WTC11 (cell line): Measurements from ENCODE around the gene SLCO1B1. TPM values are rescaled to one million over a fixed set of nuclear protein-coding genes. Genes with fewer than 3 reads are reported as not detected.

Source experiments
- ATAC-seq: fragments of 200-7000 bp; cut with Tn5 transposase; 2 replicates; pipeline ENCODE4 v1.10.0; 2021; ENCODE audit warnings: mild to moderate bottlenecking, moderate library complexity
- CTCF ChIA-PET: fragments of 300-600 bp; sonication (Branson Sonifier 250); formaldehyde crosslinking; loops from one replicate; lab custom pipeline; 2021; ENCODE audit warnings: antibody characterized with exemption; lab: Charles Lee
- POLR2A ChIA-PET: fragments of 350-600 bp; sonication (Branson Sonifier 250); formaldehyde crosslinking; loops from one replicate; lab custom pipeline; 2021; ENCODE audit warnings: antibody characterized with exemption; lab: Charles Lee
- DNase-seq: peaks from one replicate; pipeline ENCODE4 v3.0.0; 2021; ENCODE audit warnings: low spot score
- H3K27ac Mint-ChIP-seq: 2 replicates; pipeline ENCODE4 v1.8.0; 2021; ENCODE audit warnings: mixed read lengths
- H3K27me3 Mint-ChIP-seq: 2 replicates; pipeline ENCODE4 v1.8.0; 2021; ENCODE audit warnings: low read depth, mild to moderate bottlenecking, moderate library complexity, mixed read lengths
- H3K36me3 Mint-ChIP-seq: 2 replicates; pipeline ENCODE4 v1.8.0; 2021; ENCODE audit warnings: mixed read lengths
- H3K4me1 Mint-ChIP-seq: 2 replicates; pipeline ENCODE4 v1.8.0; 2022; ENCODE audit warnings: mixed read lengths
- H3K4me3 Mint-ChIP-seq: 2 replicates; pipeline ENCODE4 v1.8.0; 2021; ENCODE audit warnings: mild to moderate bottlenecking, moderate library complexity, mixed read lengths
- H3K9me3 Mint-ChIP-seq: 2 replicates; pipeline ENCODE4 v1.8.0; 2021; ENCODE audit warnings: mixed read lengths
- AFF4 ChIP-seq: sonication (generic); formaldehyde crosslinking; IDR thresholded peaks from 2 replicates; pipeline ENCODE4 v1.8.1; 2023; ENCODE audit warnings: mild to moderate bottlenecking, missing genetic modification reagents, borderline replicate concordance
- ATF1 ChIP-seq: sonication (generic); formaldehyde crosslinking; IDR thresholded peaks from 2 replicates; pipeline ENCODE4 v1.8.1; 2023; ENCODE audit warnings: mild to moderate bottlenecking, moderate library complexity, missing genetic modification reagents
- ATF6 ChIP-seq: sonication (generic); formaldehyde crosslinking; IDR thresholded peaks from 2 replicates; pipeline ENCODE4 v1.8.1; 2023; ENCODE audit warnings: mild to moderate bottlenecking, missing genetic modification reagents
- CBFB ChIP-seq: sonication (generic); formaldehyde crosslinking; IDR thresholded peaks from 2 replicates; pipeline ENCODE4 v1.8.1; 2022; ENCODE audit warnings: mild to moderate bottlenecking, low read depth, missing genetic modification reagents
- E2F5 ChIP-seq: sonication (generic); formaldehyde crosslinking; IDR thresholded peaks from 2 replicates; pipeline ENCODE4 v1.8.1; 2022; ENCODE audit warnings: mild to moderate bottlenecking, moderate library complexity, missing genetic modification reagents
- ELF4 ChIP-seq: sonication (generic); formaldehyde crosslinking; IDR thresholded peaks from 2 replicates; pipeline ENCODE4 v1.8.1; 2022; ENCODE audit warnings: low read depth, mild to moderate bottlenecking, moderate library complexity, missing genetic modification reagents
- EMX1 ChIP-seq: fragments of 250-450 bp; sonication (Bioruptor Pico); IDR thresholded peaks from 2 replicates; pipeline ENCODE4 v1.8.0; 2021; ENCODE audit warnings: mild to moderate bottlenecking
- IRF1 ChIP-seq: sonication (generic); formaldehyde crosslinking; IDR thresholded peaks from 2 replicates; pipeline ENCODE4 v1.8.0; 2023; ENCODE audit warnings: missing genetic modification reagents
- JAZF1 ChIP-seq: fragments of 250-450 bp; sonication (Bioruptor Pico); IDR thresholded peaks from 2 replicates; pipeline ENCODE4 v1.9.0; 2021; ENCODE audit warnings: moderate library complexity, mild to moderate bottlenecking, inconsistent platforms
- MAX ChIP-seq: sonication (generic); formaldehyde crosslinking; IDR thresholded peaks from 2 replicates; pipeline ENCODE4 v1.8.0; 2022; ENCODE audit warnings: mild to moderate bottlenecking, missing genetic modification reagents
- MXD4 ChIP-seq: fragments of 250-450 bp; sonication (Bioruptor Pico); IDR thresholded peaks from 2 replicates; pipeline ENCODE4 v1.8.0; 2021; ENCODE audit warnings: mild to moderate bottlenecking, moderate library complexity, borderline replicate concordance
- NFE2L1 ChIP-seq: sonication (generic); formaldehyde crosslinking; IDR thresholded peaks from 2 replicates; pipeline ENCODE4 v1.8.1; 2023; ENCODE audit warnings: missing genetic modification reagents
- NR3C1 ChIP-seq: sonication (generic); formaldehyde crosslinking; conservative IDR thresholded peaks from 2 replicates; pipeline ENCODE4 v1.8.1; 2023; ENCODE audit warnings: low read depth, mild to moderate bottlenecking, missing genetic modification reagents
- OVOL2 ChIP-seq: fragments of 250-450 bp; sonication (Bioruptor Pico); IDR thresholded peaks from 2 replicates; pipeline ENCODE4 v1.9.0; 2021; ENCODE audit warnings: mild to moderate bottlenecking, borderline replicate concordance
- PRDM15 ChIP-seq: sonication (generic); formaldehyde crosslinking; IDR thresholded peaks from 2 replicates; pipeline ENCODE4 v1.8.0; 2022; ENCODE audit warnings: missing genetic modification reagents
- PREB ChIP-seq: sonication (generic); formaldehyde crosslinking; IDR thresholded peaks from 2 replicates; pipeline ENCODE4 v1.8.1; 2022; ENCODE audit warnings: mild to moderate bottlenecking, missing genetic modification reagents, moderate library complexity, borderline replicate concordance
- PRRX2 ChIP-seq: fragments of 250-450 bp; sonication (Bioruptor Pico); IDR thresholded peaks from 2 replicates; pipeline ENCODE4 v1.8.0; 2021; ENCODE audit warnings: mild to moderate bottlenecking
- RELA ChIP-seq: sonication (generic); formaldehyde crosslinking; IDR thresholded peaks from 2 replicates; pipeline ENCODE4 v1.8.1; 2022; ENCODE audit warnings: missing genetic modification reagents, mild to moderate bottlenecking, borderline replicate concordance
- SMAD4 ChIP-seq: sonication (generic); formaldehyde crosslinking; IDR thresholded peaks from 2 replicates; pipeline ENCODE4 v1.8.0; 2022; ENCODE audit warnings: mild to moderate bottlenecking, missing genetic modification reagents
- SP1 ChIP-seq: sonication (generic); formaldehyde crosslinking; conservative IDR thresholded peaks from 2 replicates; pipeline ENCODE4 v1.8.1; 2022; ENCODE audit warnings: missing genetic modification reagents
- TEAD4 ChIP-seq: sonication (generic); formaldehyde crosslinking; IDR thresholded peaks from 2 replicates; pipeline ENCODE4 v1.8.0; 2022; ENCODE audit warnings: mild to moderate bottlenecking, missing genetic modification reagents
- ZNF263 ChIP-seq: sonication (generic); formaldehyde crosslinking; IDR thresholded peaks from 2 replicates; pipeline ENCODE4 v1.8.1; 2022; ENCODE audit warnings: low read depth, mild to moderate bottlenecking, moderate library complexity, missing genetic modification reagents
- ZNF396 ChIP-seq: fragments of 250-450 bp; sonication (Bioruptor Pico); IDR thresholded peaks from 2 replicates; pipeline ENCODE4 v1.8.0; 2021; ENCODE audit warnings: mild to moderate bottlenecking, moderate library complexity, borderline replicate concordance
- ZNF416 ChIP-seq: fragments of 250-450 bp; sonication (Bioruptor Pico); IDR thresholded peaks from 2 replicates; pipeline ENCODE4 v1.9.0; 2021; ENCODE audit warnings: mild to moderate bottlenecking, inconsistent platforms
- total RNA-seq: library from RNA; stranded (reverse); gene quantifications from 3 replicates; pipeline ENCODE4 v1.2.3, GENCODE V29; 2021

SLCO1B1 gene
- total RNA-seq, 1 experiment from 2014 or later: 0.52 TPM

GRCh38 chr12:21172079-21172478, 41.1 kb downstream of the SLCO1B1 start:
- ATAC-seq: peak; percentile 57; the same call in 1 of the 2 replicates
- no peaks in the 10 kb centered on the region for H3K36me3 Mint-ChIP-seq
- DNase-seq: no peak

GRCh38 chr12:21183721-21184275, 52.8 kb downstream of the SLCO1B1 start:
- no peak overlapping the region for H3K27ac Mint-ChIP-seq
- CTCF ChIA-PET: interaction anchor here (0.6 kb wide), 1 partner anchor 1475 kb away, joined by 3 read pairs; no protein-coding TSS in a partner anchor
- H3K27me3 Mint-ChIP-seq: no peaks in the 10 kb centered on the region
- H3K36me3 Mint-ChIP-seq: no peaks in the 10 kb centered on the region
- no peaks in the 10 kb centered on the region for H3K9me3 Mint-ChIP-seq
- DNase-seq (no peak), ATAC-seq (no peak)
- POLR2A ChIA-PET: no interaction called here
- no peak overlapping the region for H3K4me3 Mint-ChIP-seq
- peaks cover 31% of the 10 kb centered on the region for H3K4me1 Mint-ChIP-seq
- no peak for TF ChIP-seq TEAD4 (CRISPR knock-in tag)
- TF ChIP-seq PRDM15 (CRISPR knock-in tag): no peak
- no peak for TF ChIP-seq MAX (CRISPR knock-in tag)
- no peak for TF ChIP-seq IRF1 (CRISPR knock-in tag)
- TF ChIP-seq AFF4 (CRISPR knock-in tag): no peak
- TF ChIP-seq RELA (CRISPR knock-in tag): no peak
- TF ChIP-seq OVOL2 (CRISPR knock-in tag): no peak
- no peak for TF ChIP-seq PREB (CRISPR knock-in tag)
- no peak for TF ChIP-seq SMAD4 (CRISPR knock-in tag)
- no peak for TF ChIP-seq ATF6

More at GRCh38 chr12:21172079-21172478, 41.1 kb downstream of the SLCO1B1 start:
- Mint-ChIP-seq H3K27me3 (no peaks in the 10 kb centered on the region), H3K9me3 (no peaks in the 10 kb centered on the region), H3K4me1 (peaks cover 21% of the 10 kb centered on the region), H3K4me3 (no peak overlapping the region), H3K27ac (no peak overlapping the region)
- CTCF ChIA-PET: interaction anchor here (0.6 to 2.0 kb wide), 3 partner anchors 27 to 491 kb away, joined by 3 to 11 read pairs (median 5); no protein-coding TSS in a partner anchor
- TF ChIP-seq NR3C1 (CRISPR knock-in tag) (no peak), EMX1 (CRISPR knock-in tag) (no peak), ELF4 (CRISPR knock-in tag) (no peak), PRRX2 (CRISPR knock-in tag) (no peak), ZNF263 (CRISPR knock-in tag) (no peak), NFE2L1 (CRISPR knock-in tag) (no peak), MXD4 (CRISPR knock-in tag) (no peak), CBFB (CRISPR knock-in tag) (no peak), E2F5 (no peak), PREB (CRISPR knock-in tag) (no peak), ZNF396 (CRISPR knock-in tag) (no peak), ATF1 (no peak), JAZF1 (CRISPR knock-in tag) (no peak), SP1 (CRISPR knock-in tag) (no peak), ZNF416 (CRISPR knock-in tag) (no peak)
- POLR2A ChIA-PET: no interaction called here
